ENCODE data around the gene RNU1-2.

DNA sequence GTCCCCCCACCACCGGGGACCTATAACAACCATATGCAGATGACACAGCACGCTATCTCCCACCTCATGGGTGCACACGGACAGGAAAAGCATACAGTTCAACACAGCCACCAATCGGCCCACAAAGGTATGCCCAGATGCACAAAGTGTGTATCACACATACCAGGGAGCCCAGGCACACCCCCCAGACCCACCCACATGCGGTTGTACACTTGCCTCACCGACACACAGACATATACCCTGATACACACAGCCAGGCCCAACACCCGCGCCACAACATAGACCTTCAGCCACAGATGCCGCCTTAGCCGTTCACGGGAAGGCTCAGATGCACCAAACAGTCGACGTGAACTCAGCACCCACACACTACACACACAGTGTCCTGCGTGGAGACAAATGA, 31.5 kb downstream of the RNU1-2 start:
- TF ChIP-seq, protein P1, sequence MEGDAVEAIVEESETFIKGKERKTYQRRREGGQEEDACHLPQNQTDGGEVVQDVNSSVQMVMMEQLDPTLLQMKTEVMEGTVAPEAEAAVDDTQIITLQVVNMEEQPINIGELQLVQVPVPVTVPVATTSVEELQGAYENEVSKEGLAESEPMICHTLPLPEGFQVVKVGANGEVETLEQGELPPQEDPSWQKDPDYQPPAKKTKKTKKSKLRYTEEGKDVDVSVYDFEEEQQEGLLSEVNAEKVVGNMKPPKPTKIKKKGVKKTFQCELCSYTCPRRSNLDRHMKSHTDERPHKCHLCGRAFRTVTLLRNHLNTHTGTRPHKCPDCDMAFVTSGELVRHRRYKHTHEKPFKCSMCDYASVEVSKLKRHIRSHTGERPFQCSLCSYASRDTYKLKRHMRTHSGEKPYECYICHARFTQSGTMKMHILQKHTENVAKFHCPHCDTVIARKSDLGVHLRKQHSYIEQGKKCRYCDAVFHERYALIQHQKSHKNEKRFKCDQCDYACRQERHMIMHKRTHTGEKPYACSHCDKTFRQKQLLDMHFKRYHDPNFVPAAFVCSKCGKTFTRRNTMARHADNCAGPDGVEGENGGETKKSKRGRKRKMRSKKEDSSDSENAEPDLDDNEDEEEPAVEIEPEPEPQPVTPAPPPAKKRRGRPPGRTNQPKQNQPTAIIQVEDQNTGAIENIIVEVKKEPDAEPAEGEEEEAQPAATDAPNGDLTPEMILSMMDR (IDR thresholded peaks at IDR 0.05; ENCODE audit: low read length), result no peak
- TF ChIP-seq EZH2 (optimal IDR thresholded peaks at IDR 0.05; ENCODE audit: low read depth, low read length) (no peak), EZH2phosphoT487 (IDR thresholded peaks at IDR 0.05; ENCODE audit: low read length) (no peak)
